ENCODE measurements around the gene ERC1.
A peak's percentile ranks its signal among the peaks of the same experiment; 100 is the strongest.

Gene ERC1

GRCh38 chr12:1525858-1526257, 534.8 kb downstream of the ERC1 start:
- no peak for DNase-seq

GRCh38 chr12:1527789-1528188, 536.8 kb downstream of the ERC1 start:
- DNase-seq = no peak

GRCh38 chr12:1528791-1529190, 537.8 kb downstream of the ERC1 start:
- DNase-seq = no peak

- no peak for DNase-seq
These were observed 538.3 kb downstream of the ERC1 start for GRCh38 chr12:1529228-1529861.

GRCh38 chr12:1529862-1530591, 539.0 kb downstream of the ERC1 start:
- peak; percentile 77 for DNase-seq

- DNase-seq = no peak
These were observed 539.6 kb downstream of the ERC1 start for GRCh38 chr12:1530592-1531152.

GRCh38 chr12:1531153-1531653, 540.2 kb downstream of the ERC1 start:
- DNase-seq = no peak

- peak; percentile 51 for DNase-seq
These were observed 540.8 kb downstream of the ERC1 start for GRCh38 chr12:1531654-1532374.

- no peak for DNase-seq
These were observed 541.5 kb downstream of the ERC1 start for GRCh38 chr12:1532375-1533165.

- DNase-seq = no peak
These were observed 542.2 kb downstream of the ERC1 start for GRCh38 chr12:1533205-1533601.

- DNase-seq = peak; percentile 37
These were observed 542.7 kb downstream of the ERC1 start for GRCh38 chr12:1533602-1534304.

- DNase-seq = no peak
These were observed 543.7 kb downstream of the ERC1 start for GRCh38 chr12:1534748-1535147.

- DNase-seq = no peak
These were observed 545.8 kb downstream of the ERC1 start for GRCh38 chr12:1536817-1537216.

- DNase-seq = no peak
These were observed 548.1 kb downstream of the ERC1 start for GRCh38 chr12:1539135-1539534.

- DNase-seq = no peak
These were observed 549.7 kb downstream of the ERC1 start for GRCh38 chr12:1540690-1541089.

- no peak for DNase-seq
These were observed 551.6 kb downstream of the ERC1 start for GRCh38 chr12:1542599-1542998.

- no peak for DNase-seq
These were observed 554.1 kb downstream of the ERC1 start for GRCh38 chr12:1544996-1545700.
